ENCODE results near the gene OR1K1.

The OR1K1 gene

GRCh38 chr9:122785269-122785668 is 14.7 kb upstream of the OR1K1 start:
- Histone ChIP-seq H3K4me2 (ENCODE audit: low read length) (no peak overlapping the region), H3K4me1 (ENCODE audit: control insufficient read depth in 1 of 2, insufficient read depth in 2 of 2, low read length in 2 of 2) (no peaks in the 10 kb centered on the region), H4K91ac (ENCODE audit: low read depth, low read length) (no peak overlapping the region), H3K79me1 (ENCODE audit: low read length) (no peaks in the 10 kb centered on the region), H3K36me3 (ENCODE audit: control insufficient read depth in 1 of 2, insufficient read depth in 2 of 2, low read length in 2 of 2) (no peaks in the 10 kb centered on the region), H2AK5ac (ENCODE audit: low read length) (no peak overlapping the region), H2BK12ac (ENCODE audit: low read length) (no peak overlapping the region), H2BK120ac (ENCODE audit: insufficient read depth, low read length, poor library complexity) (no peak overlapping the region), H3K27me3 (ENCODE audit: insufficient read depth, low read length) (no peaks in the 10 kb centered on the region), H3K23ac (ENCODE audit: low read length) (no peak overlapping the region), H2BK5ac (ENCODE audit: low read depth, low read length, poor library complexity) (no peak overlapping the region), H3K4ac (ENCODE audit: low read depth, low read length) (no peak overlapping the region), H3K79me2 (ENCODE audit: control insufficient read depth, insufficient read depth, low read length, poor library complexity) (no peaks in the 10 kb centered on the region), H3K4me3 (ENCODE audit: low read depth, low read length) (no peak overlapping the region), H3K9me3 (ENCODE audit: insufficient read depth, low read depth, low read length) (peaks cover 20% of the 10 kb centered on the region), H3K18ac (ENCODE audit: low read length) (no peak overlapping the region), H4K8ac (ENCODE audit: low read depth, low read length) (no peak overlapping the region), H3K14ac (ENCODE audit: low read length) (no peak overlapping the region), H4K12ac (ENCODE audit: low read depth, low read length) (no peak overlapping the region), H3K27ac (ENCODE audit: low read depth, low read length) (no peak overlapping the region), H2AFZ (ENCODE audit: insufficient read depth, low read length, poor library complexity) (no peak overlapping the region), H3K9ac (ENCODE audit: low read length) (no peak overlapping the region)
- DNase-seq = peak in 1 of 2 donors; percentile 40

GRCh38 chr9:122786338-122786737 is 13.6 kb upstream of the OR1K1 start:
- WGBS (ENCODE audit: extremely low coverage, insufficient coverage, insufficient read length) = no CpG with 5 or more reads among the region's 4 CpGs
- no peak overlapping the region for H3K14ac ChIP-seq (ENCODE audit: low read length)
- H3K27ac ChIP-seq (ENCODE audit: low read depth, low read length) = no peak overlapping the region
- H2AFZ ChIP-seq (ENCODE audit: insufficient read depth, low read length, poor library complexity) = no peak overlapping the region
- H3K36me3 ChIP-seq (ENCODE audit: control insufficient read depth in 1 of 2, insufficient read depth in 2 of 2, low read length in 2 of 2) = no peaks in the 10 kb centered on the region
- no peaks in the 10 kb centered on the region for H3K79me2 ChIP-seq (ENCODE audit: control insufficient read depth, insufficient read depth, low read length, poor library complexity)
- no peak overlapping the region for H2BK5ac ChIP-seq (ENCODE audit: low read depth, low read length, poor library complexity)
- H3K4me3 ChIP-seq (ENCODE audit: low read depth, low read length) = no peak overlapping the region
- H3K4ac ChIP-seq (ENCODE audit: low read depth, low read length) = no peak overlapping the region
- no peaks in the 10 kb centered on the region for H3K27me3 ChIP-seq (ENCODE audit: insufficient read depth, low read length)
- peaks cover 23% of the 10 kb centered on the region for H3K9me3 ChIP-seq (ENCODE audit: insufficient read depth, low read depth, low read length)
- H3K4me2 ChIP-seq (ENCODE audit: low read length) = no peak overlapping the region
- no peak overlapping the region for H3K9ac ChIP-seq (ENCODE audit: low read length)
- H2AK5ac ChIP-seq (ENCODE audit: low read length) = no peak overlapping the region
- DNase-seq = no peak
- H3K18ac ChIP-seq (ENCODE audit: low read length) = no peak overlapping the region
- no peaks in the 10 kb centered on the region for H3K79me1 ChIP-seq (ENCODE audit: low read length)
- H4K12ac ChIP-seq (ENCODE audit: low read depth, low read length) = no peak overlapping the region
- H2BK12ac ChIP-seq (ENCODE audit: low read length) = no peak overlapping the region
- H4K8ac ChIP-seq (ENCODE audit: low read depth, low read length) = no peak overlapping the region
- H4K91ac ChIP-seq (ENCODE audit: low read depth, low read length) = no peak overlapping the region
- H3K23ac ChIP-seq (ENCODE audit: low read length) = no peak overlapping the region
- no peaks in the 10 kb centered on the region for H3K4me1 ChIP-seq (ENCODE audit: control insufficient read depth in 1 of 2, insufficient read depth in 2 of 2, low read length in 2 of 2)
- no peak overlapping the region for H2BK120ac ChIP-seq (ENCODE audit: insufficient read depth, low read length, poor library complexity)

- WGBS (ENCODE audit: extremely low coverage, insufficient coverage, insufficient read length) = no CpG with 5 or more reads among the region's 12 CpGs
- H3K4me3 ChIP-seq (ENCODE audit: low read depth, low read length) = no peak within 1 kb of the TSS
Measured at GRCh38 chr9:122788831-122789230, 11.1 kb upstream of the OR1K1 start, which contains the start of gene OR5C1. Gene OR5C1 (plus strand): TSS chr9:122788933. CDS start chr9:122788933, 0 bp downstream.

GRCh38 chr9:122789256-122790046 is 10.5 kb upstream of the OR1K1 start:
- H2AFZ ChIP-seq (ENCODE audit: insufficient read depth, low read length, poor library complexity) = no peak overlapping the region
- H4K91ac ChIP-seq (ENCODE audit: low read depth, low read length) = no peak overlapping the region
- H4K12ac ChIP-seq (ENCODE audit: low read depth, low read length) = no peak overlapping the region
- H3K9me3 ChIP-seq (ENCODE audit: insufficient read depth, low read depth, low read length) = peaks cover 22% of the 10 kb centered on the region
- H3K4me2 ChIP-seq (ENCODE audit: low read length) = no peak overlapping the region
- H3K79me2 ChIP-seq (ENCODE audit: control insufficient read depth, insufficient read depth, low read length, poor library complexity) = no peaks in the 10 kb centered on the region
- no peaks in the 10 kb centered on the region for H3K4me1 ChIP-seq (ENCODE audit: control insufficient read depth in 1 of 2, insufficient read depth in 2 of 2, low read length in 2 of 2)
- H3K14ac ChIP-seq (ENCODE audit: low read length) = no peak overlapping the region
- H3K4ac ChIP-seq (ENCODE audit: low read depth, low read length) = no peak overlapping the region
- H3K4me3 ChIP-seq (ENCODE audit: low read depth, low read length) = no peak overlapping the region
- no peak overlapping the region for H3K9ac ChIP-seq (ENCODE audit: low read length)
- H2BK120ac ChIP-seq (ENCODE audit: insufficient read depth, low read length, poor library complexity) = no peak overlapping the region
- WGBS (ENCODE audit: extremely low coverage, insufficient coverage, insufficient read length) = no CpG with 5 or more reads among the region's 28 CpGs
- H3K36me3 ChIP-seq (ENCODE audit: control insufficient read depth in 1 of 2, insufficient read depth in 2 of 2, low read length in 2 of 2) = no peaks in the 10 kb centered on the region
- no peak overlapping the region for H3K23ac ChIP-seq (ENCODE audit: low read length)
- no peaks in the 10 kb centered on the region for H3K79me1 ChIP-seq (ENCODE audit: low read length)
- no peak overlapping the region for H3K18ac ChIP-seq (ENCODE audit: low read length)
- no peaks in the 10 kb centered on the region for H3K27me3 ChIP-seq (ENCODE audit: insufficient read depth, low read length)
- no peak overlapping the region for H2AK5ac ChIP-seq (ENCODE audit: low read length)
- no peak for DNase-seq
- H2BK12ac ChIP-seq (ENCODE audit: low read length) = no peak overlapping the region
- H3K27ac ChIP-seq (ENCODE audit: low read depth, low read length) = no peak overlapping the region
- H2BK5ac ChIP-seq (ENCODE audit: low read depth, low read length, poor library complexity) = no peak overlapping the region
- no peak overlapping the region for H4K8ac ChIP-seq (ENCODE audit: low read depth, low read length)

More at GRCh38 chr9:122788831-122789230, 11.1 kb upstream of the OR1K1 start, which contains the start of gene OR5C1:
- no peak within 1 kb of the TSS for H3K23ac ChIP-seq (ENCODE audit: low read length)
- H3K27ac ChIP-seq (ENCODE audit: low read depth, low read length) = no peak within 1 kb of the TSS
- peaks cover 20% of the 10 kb centered on the region for H3K9me3 ChIP-seq (ENCODE audit: insufficient read depth, low read depth, low read length)
- H3K4ac ChIP-seq (ENCODE audit: low read depth, low read length) = no peak within 1 kb of the TSS
- H3K36me3 ChIP-seq (ENCODE audit: control insufficient read depth in 1 of 2, insufficient read depth in 2 of 2, low read length in 2 of 2) = no peaks in the 10 kb centered on the region
- H2BK12ac ChIP-seq (ENCODE audit: low read length) = no peak within 1 kb of the TSS
- no peak within 1 kb of the TSS for H4K8ac ChIP-seq (ENCODE audit: low read depth, low read length)
- no peak within 1 kb of the TSS for H3K14ac ChIP-seq (ENCODE audit: low read length)
- no peak within 1 kb of the TSS for H2AFZ ChIP-seq (ENCODE audit: insufficient read depth, low read length, poor library complexity)
- H3K79me1 ChIP-seq (ENCODE audit: low read length) = no peaks in the 10 kb centered on the region
- H2AK5ac ChIP-seq (ENCODE audit: low read length) = no peak within 1 kb of the TSS
- no peak within 1 kb of the TSS for H4K91ac ChIP-seq (ENCODE audit: low read depth, low read length)
- H3K9ac ChIP-seq (ENCODE audit: low read length) = no peak within 1 kb of the TSS
- H3K4me1 ChIP-seq (ENCODE audit: control insufficient read depth in 1 of 2, insufficient read depth in 2 of 2, low read length in 2 of 2) = no peaks in the 10 kb centered on the region
- no peaks in the 10 kb centered on the region for H3K79me2 ChIP-seq (ENCODE audit: control insufficient read depth, insufficient read depth, low read length, poor library complexity)
- H2BK5ac ChIP-seq (ENCODE audit: low read depth, low read length, poor library complexity) = no peak within 1 kb of the TSS
- no peak within 1 kb of the TSS for H3K18ac ChIP-seq (ENCODE audit: low read length)
- H3K27me3 ChIP-seq (ENCODE audit: insufficient read depth, low read length) = no peaks in the 10 kb centered on the region
- no peak within 1 kb of the TSS for H4K12ac ChIP-seq (ENCODE audit: low read depth, low read length)
- H2BK120ac ChIP-seq (ENCODE audit: insufficient read depth, low read length, poor library complexity) = no peak within 1 kb of the TSS
- H3K4me2 ChIP-seq (ENCODE audit: low read length) = no peak within 1 kb of the TSS
- DNase-seq = no peak
